ENCODE measurements around the gene PLEKHG5. TPM values are rescaled to one million over a fixed set of nuclear protein-coding genes. Genes with fewer than 3 reads are reported as not detected.
A peak's percentile ranks its signal among the peaks of the same experiment; 100 is the strongest.

The PLEKHG5 gene
- total and polyA plus RNA-seq, 9 donors, result 7.6 to 14.5 (median 12.1) TPM

DNA sequence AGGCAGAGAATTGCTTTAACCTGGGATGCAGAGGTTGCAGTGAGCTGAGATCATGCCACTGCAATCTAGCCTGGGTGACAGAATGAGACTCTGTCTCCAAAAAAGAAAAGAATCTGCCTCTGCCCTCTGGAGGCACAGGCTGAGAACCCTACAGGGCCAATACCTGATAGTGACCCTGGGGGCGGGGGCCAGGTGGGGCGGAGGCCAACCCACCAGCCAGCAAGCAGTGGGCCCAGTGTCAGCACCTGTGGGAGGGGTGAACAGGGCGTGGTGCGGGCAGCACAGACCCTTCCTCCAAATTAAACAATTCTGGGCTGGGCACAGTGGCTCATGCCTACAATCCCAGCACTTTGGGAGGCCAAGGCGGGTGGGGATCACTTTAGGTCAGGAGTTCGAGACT is 19.0 kb upstream of the PLEKHG5 start:
- Histone ChIP-seq H3K9me3 (replicated peaks; ENCODE audit: control insufficient read depth, low read depth, low read length) (no peaks in the 10 kb centered on the region), H3K27me3 (ENCODE audit: control insufficient read depth, insufficient read depth, low read length) (no peaks in the 10 kb centered on the region), H3K4me1 (ENCODE audit: control insufficient read depth, insufficient read depth, low read length) (peaks cover 84% of the 10 kb centered on the region), H3K36me3 (ENCODE audit: control insufficient read depth, insufficient read depth, low read length) (no peaks in the 10 kb centered on the region), H3K4me3 (ENCODE audit: low read length) (no peak overlapping the region), H3K27ac (ENCODE audit: low read length) (no peak overlapping the region)
- WGBS (ENCODE audit: insufficient coverage), result 100% methylated on average over 2 of the region's 6 CpGs
- DNase-seq, result no peak

DNA sequence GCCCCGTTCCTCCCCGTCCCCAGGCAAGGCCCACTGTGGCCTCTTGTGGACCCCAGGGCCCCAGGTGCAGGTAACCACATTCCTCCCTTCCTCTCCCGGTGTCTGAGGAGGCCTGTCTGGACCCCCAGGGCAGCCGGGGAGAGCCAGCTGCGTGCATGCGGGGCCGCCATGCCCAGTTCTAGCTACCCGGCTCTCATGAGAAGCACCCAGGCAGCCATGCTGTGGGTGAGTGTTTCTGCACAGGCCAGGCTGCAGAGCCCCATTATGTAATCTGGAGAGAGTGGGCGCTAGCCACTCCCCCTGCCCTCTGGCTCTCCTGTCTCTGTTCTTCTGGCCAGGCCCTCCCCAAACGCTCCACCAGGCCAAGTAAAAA is 18.4 kb upstream of the PLEKHG5 start:
- Histone ChIP-seq H3K27ac (ENCODE audit: low read length) (no peak overlapping the region), H3K4me3 (ENCODE audit: low read length) (no peak overlapping the region), H3K9me3 (replicated peaks; ENCODE audit: control insufficient read depth, low read depth, low read length) (no peaks in the 10 kb centered on the region), H3K36me3 (ENCODE audit: control insufficient read depth, insufficient read depth, low read length) (no peaks in the 10 kb centered on the region), H3K4me1 (ENCODE audit: control insufficient read depth, insufficient read depth, low read length) (peaks cover 89% of the 10 kb centered on the region), H3K27me3 (ENCODE audit: control insufficient read depth, insufficient read depth, low read length) (no peaks in the 10 kb centered on the region)
- DNase-seq, result no peak
- 79% methylated on average over 2 of the region's 10 CpGs for WGBS (ENCODE audit: insufficient coverage)

DNA sequence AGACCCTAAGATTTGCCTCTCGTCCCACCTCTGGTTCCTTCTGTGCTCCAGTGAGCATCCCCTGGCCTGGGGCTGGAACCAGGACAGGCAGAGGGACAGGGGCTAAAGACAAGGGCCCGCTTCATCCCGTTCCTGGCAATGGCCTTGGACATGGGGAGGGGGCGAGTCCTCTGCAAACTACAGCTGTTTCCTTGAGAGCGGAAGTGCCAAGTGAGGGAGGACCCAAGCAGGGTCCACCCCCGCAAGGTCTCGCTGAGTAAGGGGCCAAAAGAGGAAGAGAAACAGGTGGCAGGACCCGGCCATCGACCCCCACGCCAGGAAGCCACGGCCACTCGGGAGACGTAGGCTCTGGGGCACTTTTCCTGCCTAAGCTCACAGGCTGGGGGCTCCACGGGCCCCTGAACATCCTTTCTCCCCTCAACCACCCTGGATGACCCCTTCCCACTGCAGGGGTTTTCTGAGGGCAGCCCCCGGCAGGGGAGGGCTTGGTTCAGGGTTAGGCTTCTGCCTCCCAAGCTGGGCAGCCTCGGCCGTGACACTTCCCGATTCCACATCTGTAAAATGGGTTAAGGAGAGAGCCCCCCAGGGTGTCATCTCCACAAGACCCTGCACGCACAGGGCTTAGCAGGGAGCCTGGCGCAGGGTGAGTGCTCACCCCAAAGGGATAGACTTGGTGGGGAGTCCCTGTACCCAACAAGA is 17.9 kb upstream of the PLEKHG5 start:
- peaks cover 92% of the 10 kb centered on the region for H3K4me1 ChIP-seq (ENCODE audit: control insufficient read depth, insufficient read depth, low read length)
- WGBS (ENCODE audit: insufficient coverage), result 41% methylated on average over 10 of the region's 20 CpGs
- no peaks in the 10 kb centered on the region for H3K9me3 ChIP-seq (replicated peaks; ENCODE audit: control insufficient read depth, low read depth, low read length)
- DNase-seq, result peak; percentile 72
- no peaks in the 10 kb centered on the region for H3K36me3 ChIP-seq (ENCODE audit: control insufficient read depth, insufficient read depth, low read length)
- H3K4me3 ChIP-seq (ENCODE audit: low read length), result no peak overlapping the region
- H3K27ac ChIP-seq (ENCODE audit: low read length), result no peak overlapping the region
- H3K27me3 ChIP-seq (ENCODE audit: control insufficient read depth, insufficient read depth, low read length), result no peaks in the 10 kb centered on the region

DNA sequence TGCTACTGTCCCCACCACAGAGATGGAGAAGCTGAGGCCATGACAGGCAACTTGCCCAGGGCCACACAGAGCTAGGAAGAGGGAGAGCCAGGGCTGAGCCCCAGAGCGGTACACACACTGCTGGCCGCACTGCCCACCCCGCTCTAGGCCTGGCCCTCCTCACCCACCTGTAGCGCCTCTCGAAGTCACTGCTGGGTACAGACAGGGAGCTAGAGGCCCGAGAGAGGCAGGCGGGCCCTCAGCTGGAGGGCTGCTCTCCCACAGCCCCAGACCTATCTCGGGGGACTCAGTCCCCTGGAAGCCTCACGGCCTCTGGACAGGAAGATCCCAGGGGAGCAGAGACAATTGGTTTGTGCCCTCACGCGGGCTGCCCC is 17.3 kb upstream of the PLEKHG5 start:
- H3K27me3 ChIP-seq (ENCODE audit: control insufficient read depth, insufficient read depth, low read length), result no peaks in the 10 kb centered on the region
- H3K4me1 ChIP-seq (ENCODE audit: control insufficient read depth, insufficient read depth, low read length), result peaks cover 92% of the 10 kb centered on the region
- H3K27ac ChIP-seq (ENCODE audit: low read length), result peak overlapping the region; percentile 47
- DNase-seq, result no peak
- H3K36me3 ChIP-seq (ENCODE audit: control insufficient read depth, insufficient read depth, low read length), result no peaks in the 10 kb centered on the region
- no peak overlapping the region for H3K4me3 ChIP-seq (ENCODE audit: low read length)
- no peaks in the 10 kb centered on the region for H3K9me3 ChIP-seq (replicated peaks; ENCODE audit: control insufficient read depth, low read depth, low read length)
- 76% methylated on average over 10 of the region's 11 CpGs for WGBS (ENCODE audit: insufficient coverage)

DNA sequence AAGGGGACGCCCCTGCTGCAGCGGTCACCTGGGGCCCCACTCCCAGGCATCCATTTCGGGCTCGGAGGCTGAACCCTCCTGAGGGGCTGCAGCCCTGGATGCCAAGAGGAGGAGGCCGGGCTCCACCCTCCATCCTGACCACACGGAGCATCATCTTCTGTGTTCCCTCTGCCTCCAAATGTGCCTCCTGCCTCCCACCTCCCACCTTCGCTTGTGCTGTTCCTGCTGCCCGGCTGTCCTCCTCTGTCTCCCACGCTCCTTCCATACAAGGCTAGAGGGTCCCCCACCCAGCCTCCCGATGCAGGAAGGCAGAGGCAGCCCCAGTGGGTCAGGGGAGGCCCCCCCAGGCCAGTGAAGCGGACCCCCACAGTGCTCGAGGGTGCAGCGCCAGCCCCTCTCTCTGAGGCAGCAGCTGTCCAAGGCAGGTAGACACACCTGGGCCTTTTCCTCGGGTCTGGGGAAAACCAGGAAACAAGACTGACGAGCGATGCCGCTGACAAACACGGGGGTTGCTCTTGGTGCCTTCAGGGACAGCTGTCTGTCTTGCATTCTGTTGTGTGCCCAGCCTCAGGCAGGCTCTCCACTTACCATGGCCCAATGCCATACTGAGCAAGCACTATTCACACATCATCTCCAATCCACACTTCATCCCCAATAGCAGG is 16.8 kb upstream of the PLEKHG5 start:
- Histone ChIP-seq H3K9me3 (replicated peaks; ENCODE audit: control insufficient read depth, low read depth, low read length) (no peaks in the 10 kb centered on the region), H3K27me3 (ENCODE audit: control insufficient read depth, insufficient read depth, low read length) (no peaks in the 10 kb centered on the region), H3K4me3 (ENCODE audit: low read length) (no peak overlapping the region), H3K27ac (ENCODE audit: low read length) (peak overlapping the region; percentile 29), H3K36me3 (ENCODE audit: control insufficient read depth, insufficient read depth, low read length) (no peaks in the 10 kb centered on the region), H3K4me1 (ENCODE audit: control insufficient read depth, insufficient read depth, low read length) (peaks cover 88% of the 10 kb centered on the region)
- peak; percentile 60 for DNase-seq
- 51% methylated on average over 14 of the region's 18 CpGs for WGBS (ENCODE audit: insufficient coverage)

DNA sequence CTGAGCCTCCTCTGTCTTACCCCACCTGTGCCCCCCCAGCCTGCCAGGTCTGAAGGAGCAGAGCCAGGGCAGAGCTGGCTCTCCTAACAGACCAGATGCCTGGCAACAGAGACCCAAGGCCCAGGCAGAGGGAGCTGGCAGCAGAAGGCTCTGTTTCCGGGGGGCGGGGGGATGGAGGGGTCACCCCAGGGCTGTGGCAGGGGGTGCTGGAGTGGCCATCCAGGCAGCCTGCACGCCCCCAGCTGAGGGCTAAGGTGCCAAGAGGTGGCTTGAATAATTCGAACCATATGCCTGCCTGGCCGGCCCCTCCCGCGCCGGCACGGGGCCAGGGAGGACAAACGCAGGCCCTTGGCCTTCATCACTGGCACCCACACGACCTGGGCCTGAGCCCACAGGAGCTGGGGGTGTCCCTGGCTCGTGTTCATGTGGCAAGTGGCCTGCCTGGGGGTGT is 16.0 kb upstream of the PLEKHG5 start:
- no peaks in the 10 kb centered on the region for H3K27me3 ChIP-seq (ENCODE audit: control insufficient read depth, insufficient read depth, low read length)
- H3K27ac ChIP-seq (ENCODE audit: low read length), result peak overlapping the region; percentile 13
- no peaks in the 10 kb centered on the region for H3K9me3 ChIP-seq (replicated peaks; ENCODE audit: control insufficient read depth, low read depth, low read length)
- H3K4me3 ChIP-seq (ENCODE audit: low read length), result no peak overlapping the region
- H3K4me1 ChIP-seq (ENCODE audit: control insufficient read depth, insufficient read depth, low read length), result peaks cover 87% of the 10 kb centered on the region
- no peak for DNase-seq
- 25% methylated on average over 12 of the region's 12 CpGs for WGBS (ENCODE audit: insufficient coverage)
- H3K36me3 ChIP-seq (ENCODE audit: control insufficient read depth, insufficient read depth, low read length), result no peaks in the 10 kb centered on the region

DNA sequence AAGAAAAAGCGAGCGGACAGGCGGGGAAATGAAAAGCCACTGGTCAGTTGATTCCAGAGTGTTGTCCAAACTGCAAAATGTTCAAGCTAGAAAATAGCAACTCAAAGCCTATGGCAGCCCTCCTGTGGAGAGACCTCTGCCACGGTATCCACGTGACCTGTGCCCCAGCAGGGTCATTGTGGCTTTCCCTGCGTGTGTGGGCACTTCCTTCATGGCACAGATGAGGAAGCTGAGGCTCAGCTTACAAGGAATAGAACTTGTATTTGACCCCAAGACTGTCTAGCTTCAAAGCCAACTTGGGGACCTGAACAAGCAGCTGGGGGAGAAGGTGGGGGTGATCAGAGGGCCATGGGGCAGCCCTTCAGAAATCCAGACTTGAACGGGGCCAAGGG is 15.6 kb upstream of the PLEKHG5 start:
- Histone ChIP-seq H3K4me1 (ENCODE audit: control insufficient read depth, insufficient read depth, low read length) (peaks cover 87% of the 10 kb centered on the region), H3K36me3 (ENCODE audit: control insufficient read depth, insufficient read depth, low read length) (no peaks in the 10 kb centered on the region), H3K27me3 (ENCODE audit: control insufficient read depth, insufficient read depth, low read length) (no peaks in the 10 kb centered on the region), H3K4me3 (ENCODE audit: low read length) (no peak overlapping the region), H3K27ac (ENCODE audit: low read length) (peak overlapping the region; percentile 13), H3K9me3 (replicated peaks; ENCODE audit: control insufficient read depth, low read depth, low read length) (no peaks in the 10 kb centered on the region)
- no peak for DNase-seq
- WGBS (ENCODE audit: insufficient coverage), result 18% methylated on average over 3 of the region's 7 CpGs

DNA sequence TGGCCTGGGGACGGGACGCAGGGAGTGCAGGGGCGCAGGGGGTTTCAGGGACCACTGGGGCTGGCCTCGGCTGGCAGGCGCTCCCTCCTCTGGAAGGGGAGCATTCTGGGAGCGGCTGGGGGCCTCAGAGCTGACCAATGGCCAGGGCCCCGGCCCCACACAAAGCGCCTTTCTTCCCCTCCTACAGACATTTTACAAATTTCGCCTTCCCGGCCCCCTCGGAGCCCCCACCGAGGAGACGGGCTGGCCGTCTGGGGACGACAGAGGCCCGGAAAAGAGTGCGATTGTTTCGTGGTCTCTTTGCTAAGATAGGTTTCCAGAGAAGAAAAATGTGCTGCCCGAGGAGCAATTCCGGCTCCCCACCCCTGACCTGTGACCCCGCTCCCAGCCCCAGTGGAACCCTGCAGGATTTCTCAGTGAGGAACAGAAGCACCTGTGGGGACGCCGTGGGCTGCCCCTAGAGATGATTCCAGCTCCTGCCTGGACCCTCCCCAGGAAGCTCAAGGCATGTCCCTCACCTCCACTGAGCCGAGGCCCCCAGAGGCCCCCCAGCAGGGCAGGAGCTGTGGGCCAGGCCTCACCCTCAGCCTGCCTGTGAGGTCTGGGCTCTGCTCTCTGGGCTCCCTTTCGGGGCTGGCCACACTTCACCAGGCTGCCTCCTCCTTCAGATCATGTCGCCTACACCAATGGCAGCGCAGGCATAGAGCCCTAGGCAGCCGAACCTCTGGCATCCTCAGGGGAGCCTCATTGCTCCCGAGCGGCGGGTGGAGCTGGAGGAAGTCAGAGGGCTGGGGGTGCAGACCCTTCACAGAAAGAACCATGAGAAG is 15.0 kb upstream of the PLEKHG5 start:
- Histone ChIP-seq H3K36me3 (ENCODE audit: control insufficient read depth, insufficient read depth, low read length) (no peaks in the 10 kb centered on the region), H3K4me3 (ENCODE audit: low read length) (no peak overlapping the region), H3K27ac (ENCODE audit: low read length) (no peak overlapping the region), H3K27me3 (ENCODE audit: control insufficient read depth, insufficient read depth, low read length) (no peaks in the 10 kb centered on the region), H3K9me3 (replicated peaks; ENCODE audit: control insufficient read depth, low read depth, low read length) (no peaks in the 10 kb centered on the region), H3K4me1 (ENCODE audit: control insufficient read depth, insufficient read depth, low read length) (peaks cover 87% of the 10 kb centered on the region)
- 60% methylated on average over 22 of the region's 31 CpGs for WGBS (ENCODE audit: insufficient coverage)
- DNase-seq, result no peak

DNA sequence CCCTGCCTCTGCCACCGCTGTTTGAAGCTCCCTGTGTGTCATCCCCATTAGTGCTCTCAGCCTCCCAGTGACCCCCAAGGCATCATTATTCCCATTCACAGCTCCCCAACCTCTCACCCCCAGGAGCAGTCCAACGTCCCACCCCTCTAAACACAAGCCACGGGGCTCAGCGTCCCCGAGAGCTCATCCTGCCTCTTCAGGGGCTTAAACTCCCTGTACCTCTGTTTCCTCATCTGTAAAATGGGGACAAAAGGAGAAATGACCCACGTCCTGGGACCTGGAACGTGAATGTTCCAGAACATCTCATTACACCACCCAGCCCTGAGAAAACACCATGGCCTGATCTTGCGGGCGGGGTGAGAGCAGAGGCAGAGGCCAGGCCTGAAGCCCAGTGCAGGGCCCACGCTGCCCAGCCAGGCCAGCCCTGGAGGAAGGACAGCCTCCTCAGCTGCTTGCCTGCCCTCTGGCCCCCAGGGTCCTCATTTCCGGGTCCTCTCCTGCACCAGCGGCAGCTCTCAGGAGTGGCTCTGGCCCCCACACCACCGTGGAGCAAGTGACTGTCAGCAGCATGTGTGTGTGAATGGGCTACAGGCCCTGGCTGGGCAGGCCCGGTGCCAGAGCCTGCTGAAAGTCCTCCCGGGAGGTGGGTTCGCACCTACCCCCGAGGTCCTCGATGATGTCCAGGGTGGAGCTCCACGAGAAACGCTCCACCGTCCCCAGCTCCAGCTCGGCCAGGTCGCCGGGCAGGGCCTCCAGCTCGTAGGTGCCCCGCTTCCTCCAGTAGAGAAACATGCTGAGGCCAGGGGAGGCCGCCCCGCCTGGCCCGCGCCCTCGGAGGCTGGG is 14.1 kb upstream of the PLEKHG5 start:
- 79% methylated on average over 26 of the region's 31 CpGs for WGBS (ENCODE audit: insufficient coverage)
- DNase-seq, result no peak
- Histone ChIP-seq H3K4me1 (ENCODE audit: control insufficient read depth, insufficient read depth, low read length) (peaks cover 89% of the 10 kb centered on the region), H3K36me3 (ENCODE audit: control insufficient read depth, insufficient read depth, low read length) (no peaks in the 10 kb centered on the region), H3K27ac (ENCODE audit: low read length) (no peak overlapping the region), H3K27me3 (ENCODE audit: control insufficient read depth, insufficient read depth, low read length) (no peaks in the 10 kb centered on the region), H3K9me3 (replicated peaks; ENCODE audit: control insufficient read depth, low read depth, low read length) (no peaks in the 10 kb centered on the region), H3K4me3 (ENCODE audit: low read length) (no peak overlapping the region)
